GM19351 (cell line): ENCODE measurements around the gene KRTAP10-3.

Experiments
- ATAC-seq: cut with Tn5 transposase; IDR thresholded peaks from one replicate; pipeline ENCODE4 v1.9.1; 2021; ENCODE audit warnings: mild to moderate bottlenecking, moderate library complexity; ENCODE audit not compliant: unreplicated experiment

The KRTAP10-3 gene

GRCh38 chr21:44530903-44531605 lies 27.5 kb downstream of the KRTAP10-3 start:
- ATAC-seq: no peak

- no peak for ATAC-seq
Observed at GRCh38 chr21:44530221-44530902, 28.2 kb downstream of the KRTAP10-3 start.

GRCh38 chr21:44529503-44530125 lies 29.0 kb downstream of the KRTAP10-3 start:
- no peak for ATAC-seq

GRCh38 chr21:44529011-44529421 lies 29.6 kb downstream of the KRTAP10-3 start:
- ATAC-seq: no peak

GRCh38 chr21:44528634-44528995 lies 30.0 kb downstream of the KRTAP10-3 start:
- ATAC-seq: no peak

- no peak for ATAC-seq
Observed at GRCh38 chr21:44527983-44528633, 30.5 kb downstream of the KRTAP10-3 start.

GRCh38 chr21:44527156-44527982 lies 31.2 kb downstream of the KRTAP10-3 start:
- no peak for ATAC-seq

- ATAC-seq: no peak
Observed at GRCh38 chr21:44526096-44526997, 32.2 kb downstream of the KRTAP10-3 start.

- ATAC-seq: no peak
Observed at GRCh38 chr21:44525391-44526095, 33.1 kb downstream of the KRTAP10-3 start.

- no peak for ATAC-seq
Observed at GRCh38 chr21:44524414-44525371, 33.9 kb downstream of the KRTAP10-3 start.

- no peak for ATAC-seq
Observed at GRCh38 chr21:44523567-44524413, 34.8 kb downstream of the KRTAP10-3 start.

GRCh38 chr21:44522753-44523204 lies 35.8 kb downstream of the KRTAP10-3 start:
- ATAC-seq: no peak

- ATAC-seq: no peak
Observed at GRCh38 chr21:44521928-44522752, 36.5 kb downstream of the KRTAP10-3 start.

- no peak for ATAC-seq
Observed at GRCh38 chr21:44521301-44521927, 37.2 kb downstream of the KRTAP10-3 start.
